HG02678 (cell line): ENCODE data around the gene RPL36.

Experiments
- ATAC-seq: cut with Tn5 transposase; IDR thresholded peaks from one replicate; pipeline ENCODE4 v1.9.1; 2021; ENCODE audit warnings: mild to moderate bottlenecking, moderate library complexity; ENCODE audit not compliant: unreplicated experiment

The RPL36 gene

DNA sequence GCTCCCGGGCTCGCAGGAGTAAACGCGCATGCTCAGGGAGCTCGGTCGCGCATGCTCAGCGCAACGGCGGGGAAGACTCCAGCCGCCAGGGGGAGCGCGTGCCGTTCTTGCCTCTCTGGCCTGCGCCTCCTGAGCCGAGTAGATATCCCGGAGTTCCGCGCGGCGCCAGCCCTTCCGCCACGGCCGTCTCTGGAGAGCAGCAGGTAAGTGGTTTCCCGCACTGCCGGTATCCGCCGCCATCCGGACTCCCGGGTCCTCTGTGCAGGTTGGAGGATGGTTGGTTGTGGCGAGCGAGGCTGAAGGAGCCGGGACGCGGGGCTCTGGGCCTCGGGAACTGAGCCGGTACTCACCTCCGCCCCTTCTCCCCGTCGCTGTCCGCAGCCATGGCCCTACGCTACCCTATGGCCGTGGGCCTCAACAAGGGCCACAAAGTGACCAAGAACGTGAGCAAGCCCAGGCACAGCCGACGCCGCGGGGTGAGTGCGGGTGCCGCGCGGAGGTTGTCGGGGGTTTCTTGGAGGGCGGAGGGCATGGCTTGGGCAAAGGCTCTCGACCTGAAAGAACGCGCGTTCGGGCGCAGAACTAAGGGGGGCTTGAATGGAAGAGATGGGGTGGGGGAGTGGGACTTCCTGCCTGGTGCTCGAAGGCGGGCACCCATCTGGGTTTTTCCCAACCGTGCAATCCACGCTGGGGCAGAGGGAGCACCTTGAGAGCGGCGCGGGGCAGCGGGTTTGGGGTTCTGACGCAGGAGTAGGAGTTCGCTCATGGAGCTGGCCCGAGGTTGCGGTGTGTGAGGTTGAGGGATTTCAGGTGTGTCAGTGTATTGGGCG, at the start of gene RPL36:
RPL36 (plus strand) TSS at position 171 of the 830 bp plus-strand sequence; CDS start at position 384, 213 bp downstream.
- ATAC-seq = peak; percentile 51

DNA sequence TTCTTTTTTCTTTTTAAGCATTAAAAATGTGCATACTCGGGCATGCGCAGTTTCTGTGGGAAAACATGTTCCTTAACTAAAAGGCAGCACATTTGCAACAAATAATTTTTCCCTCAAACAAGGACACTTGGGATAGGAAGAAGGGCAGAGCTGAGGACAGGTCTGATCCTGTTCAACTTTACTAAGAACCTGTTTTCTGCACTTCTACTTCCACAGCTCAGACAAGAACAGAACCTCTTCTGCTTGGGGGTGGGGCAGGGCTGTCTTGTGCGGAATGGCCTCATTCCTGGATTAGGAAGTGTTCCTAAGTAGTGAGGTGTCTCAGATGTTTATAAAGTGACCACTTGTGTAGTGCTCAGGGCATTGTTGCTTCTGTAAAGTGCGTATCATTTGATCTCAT, 48.9 kb upstream of the RPL36 start:
- ATAC-seq = no peak

DNA sequence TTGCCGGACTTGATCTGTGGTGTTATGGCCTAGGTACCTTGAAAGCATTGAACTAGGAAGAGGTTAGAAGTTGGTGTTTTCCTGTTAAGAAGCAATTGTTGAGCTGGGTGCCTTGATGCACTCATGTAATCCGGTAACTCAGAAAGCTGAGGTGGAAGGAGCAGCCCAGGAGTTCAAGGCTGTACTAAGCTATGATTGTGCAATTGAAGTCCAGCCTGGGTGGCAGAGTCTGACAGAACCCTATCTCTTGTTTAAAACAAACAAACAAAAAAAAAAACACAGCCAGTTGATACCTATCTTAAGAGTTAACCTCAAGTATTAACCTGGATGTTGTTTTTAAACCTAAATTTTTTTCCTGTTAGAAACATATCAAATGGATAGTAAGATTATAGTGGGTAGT, 47.9 kb upstream of the RPL36 start:
- ATAC-seq = no peak

DNA sequence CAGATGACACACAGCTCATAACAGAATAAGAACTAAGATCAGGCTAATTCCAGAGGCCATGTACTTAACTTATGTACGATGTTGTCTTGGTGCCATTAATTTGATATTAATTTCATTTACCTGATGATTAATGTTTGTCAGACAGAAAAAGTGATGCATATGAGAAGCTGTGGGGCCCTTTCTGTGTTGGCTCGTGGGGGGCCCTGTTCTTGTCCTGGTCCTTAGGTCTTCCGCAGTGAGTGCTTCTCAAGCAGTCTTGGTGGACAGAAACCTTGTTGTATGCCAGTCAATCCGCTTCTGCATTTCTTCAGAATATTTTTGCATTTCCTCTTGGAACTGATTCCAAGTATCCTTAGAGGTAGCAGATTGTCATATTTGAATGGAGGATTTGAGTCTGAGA, 47.0 kb upstream of the RPL36 start:
- ATAC-seq = no peak

DNA sequence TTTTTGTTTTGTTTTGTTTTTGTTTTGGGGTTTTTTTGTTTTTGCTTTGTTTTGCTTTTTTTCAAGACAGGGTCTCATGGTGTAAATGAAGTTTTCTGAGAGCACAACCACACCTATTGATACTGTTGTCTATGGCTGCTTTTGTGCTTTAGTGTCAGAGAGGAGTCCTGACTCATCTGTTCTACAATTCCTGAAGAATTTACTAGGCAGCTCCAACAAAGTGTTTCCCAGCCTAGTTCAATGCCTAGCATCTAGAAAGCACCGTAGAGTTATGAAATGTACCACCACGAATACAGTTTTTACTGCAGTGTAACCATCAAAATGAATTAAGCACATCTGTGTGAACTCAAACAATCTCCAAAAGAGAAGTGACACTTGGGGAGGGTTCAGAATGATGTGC, 46.1 kb upstream of the RPL36 start:
- ATAC-seq = no peak

DNA sequence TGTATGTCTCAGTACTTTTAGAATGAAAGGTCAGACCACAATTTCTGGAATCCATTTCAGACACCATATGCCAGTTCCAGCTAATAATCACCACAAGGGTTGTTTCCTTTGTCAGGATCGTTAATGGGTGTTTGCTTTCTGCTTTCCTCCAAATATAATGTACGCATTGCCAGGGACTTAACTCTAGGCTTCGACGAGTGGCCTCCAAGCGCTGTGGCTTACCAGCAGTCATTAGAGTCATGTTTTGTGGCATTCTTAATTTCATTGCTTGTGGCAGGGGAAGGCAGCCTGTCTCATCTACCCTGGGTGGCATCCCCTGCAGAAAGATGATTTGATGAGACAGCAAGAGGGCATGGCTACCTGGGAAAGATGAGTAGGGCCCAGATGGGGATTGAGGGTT, 44.7 kb upstream of the RPL36 start:
- no peak for ATAC-seq

DNA sequence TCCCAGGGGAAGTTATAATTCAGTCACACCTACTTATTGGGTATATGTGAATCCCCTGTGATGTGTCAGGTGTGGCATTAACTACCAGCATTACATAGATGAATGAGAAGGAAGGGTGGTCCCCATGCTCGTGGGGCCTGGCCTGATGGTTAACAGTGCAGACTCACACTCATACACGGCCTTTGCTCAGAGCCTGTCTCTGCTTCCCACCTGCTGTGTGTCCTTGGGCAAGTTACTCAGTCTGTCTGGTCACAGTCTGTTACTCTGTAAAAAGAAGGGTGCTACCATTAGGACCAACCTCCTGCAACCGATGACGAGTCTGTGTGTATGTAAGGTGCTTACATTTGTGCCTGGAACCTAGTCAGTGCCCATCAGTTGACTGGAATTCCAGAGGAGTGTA, 43.4 kb upstream of the RPL36 start:
- ATAC-seq = no peak

DNA sequence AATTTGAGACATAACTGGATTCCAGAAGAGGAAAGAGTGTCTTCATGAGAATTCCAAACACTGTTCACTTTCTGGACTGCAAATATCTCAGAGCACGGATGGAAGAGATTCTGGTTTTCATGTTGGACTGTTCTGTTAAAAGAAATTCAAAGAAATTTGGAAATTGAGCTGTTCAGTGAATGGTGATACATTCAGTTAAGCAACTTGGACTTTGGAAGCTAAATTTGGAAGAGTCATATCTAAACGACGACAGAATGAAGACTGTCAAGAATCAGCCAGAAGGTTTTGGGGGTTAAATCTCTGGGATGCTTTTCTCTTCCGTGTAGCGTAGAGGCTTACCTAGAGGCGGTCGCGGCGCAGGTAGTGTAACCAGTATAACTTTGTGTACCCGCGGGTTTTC, 41.6 kb upstream of the RPL36 start:
- ATAC-seq = no peak

DNA sequence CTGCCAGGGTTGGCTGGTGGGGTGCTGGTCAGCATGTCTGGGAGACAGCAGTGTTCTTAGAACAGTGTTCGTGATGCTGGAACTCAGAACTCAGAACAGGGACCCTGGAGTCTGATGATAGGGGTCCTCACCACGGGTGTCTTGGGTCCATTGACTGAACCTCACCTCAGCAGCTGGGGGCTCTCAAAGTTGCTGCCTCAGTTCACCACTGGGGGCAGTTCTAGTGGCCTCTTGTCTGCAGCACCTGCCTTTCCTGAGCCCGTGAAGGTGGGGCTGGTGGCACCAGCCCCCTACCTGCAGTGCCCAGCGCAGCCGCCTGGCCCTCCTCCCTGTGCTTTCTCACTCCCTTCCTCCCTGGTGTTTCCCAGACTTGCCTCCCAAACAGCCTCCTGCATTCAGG, 38.7 kb upstream of the RPL36 start:
- ATAC-seq = no peak

DNA sequence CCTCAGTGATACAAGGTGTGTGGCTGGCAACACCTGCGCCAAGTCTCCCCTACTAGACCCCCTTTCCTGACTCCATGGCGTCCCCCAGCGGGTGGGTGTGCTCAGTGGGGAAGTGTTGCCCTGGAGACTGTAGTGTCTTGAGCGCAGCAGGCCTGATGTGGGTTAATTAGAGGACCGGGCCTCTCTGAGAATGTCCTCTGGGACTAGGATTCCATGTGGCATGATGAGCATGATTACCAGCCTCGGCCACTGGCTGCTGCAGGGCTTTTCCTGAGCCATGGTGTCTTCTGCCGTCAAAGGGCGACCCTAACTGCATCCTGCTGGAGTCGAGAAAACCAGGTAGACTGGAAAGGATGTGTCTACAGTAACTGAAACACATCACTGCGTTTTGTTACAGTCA, 37.8 kb upstream of the RPL36 start:
- ATAC-seq = no peak

DNA sequence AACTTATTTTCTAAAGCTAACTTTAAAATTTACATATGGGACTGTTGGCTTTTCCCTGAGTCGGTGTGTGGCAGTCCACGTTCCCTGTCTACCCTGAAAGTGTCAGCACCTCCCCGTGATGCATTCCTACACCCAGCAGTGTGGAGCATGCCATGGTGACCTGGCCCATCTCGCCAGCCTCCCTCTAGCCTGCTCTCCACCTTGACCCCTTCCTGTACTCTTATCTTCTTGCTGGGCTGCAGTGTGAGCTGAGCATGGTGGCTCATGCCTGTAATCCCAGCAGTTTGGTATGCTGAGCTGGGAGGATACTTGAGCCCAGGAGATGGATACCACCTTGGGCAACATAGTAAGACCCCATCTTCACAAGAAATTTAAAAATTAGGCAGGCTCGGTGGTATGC, 35.2 kb upstream of the RPL36 start:
- ATAC-seq = no peak

DNA sequence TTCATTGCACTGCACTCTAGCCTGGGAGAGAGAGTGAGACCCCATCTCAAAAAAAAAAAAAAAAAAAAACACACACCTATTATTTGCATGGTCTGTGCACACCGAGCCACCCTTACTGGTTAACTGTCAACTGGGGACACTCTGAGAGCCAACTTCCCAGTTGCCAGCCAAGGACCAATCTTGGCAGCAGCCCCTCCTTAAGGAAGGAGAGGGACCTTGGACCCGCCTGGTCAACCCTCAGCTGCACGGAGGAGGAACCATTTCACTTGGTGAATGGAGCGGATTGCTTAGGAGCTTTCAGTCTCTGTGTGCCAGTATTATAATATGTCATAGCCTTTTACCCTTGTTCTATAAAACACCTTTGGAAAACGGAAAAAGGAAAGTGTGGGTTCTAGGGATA, 34.7 kb upstream of the RPL36 start:
- no peak for ATAC-seq

DNA sequence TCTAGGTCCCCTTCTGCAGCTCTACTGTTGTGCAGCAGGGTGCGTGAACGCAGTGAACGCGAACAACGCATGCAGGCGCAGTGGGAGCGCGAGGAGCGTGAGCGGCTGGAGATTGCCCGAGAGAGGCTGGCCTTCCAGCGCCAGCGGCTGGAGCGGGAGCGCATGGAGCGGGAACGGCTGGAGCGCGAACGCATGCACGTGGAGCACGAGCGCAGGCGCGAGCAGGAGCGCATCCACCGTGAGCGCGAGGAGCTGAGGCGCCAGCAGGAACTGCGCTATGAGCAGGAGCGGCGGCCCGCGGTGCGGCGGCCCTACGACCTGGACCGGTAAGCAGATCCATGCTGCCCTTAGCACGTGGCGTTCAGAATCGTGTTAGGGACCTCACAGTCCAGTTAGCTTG, 28.6 kb upstream of the RPL36 start:
- ATAC-seq = no peak

DNA sequence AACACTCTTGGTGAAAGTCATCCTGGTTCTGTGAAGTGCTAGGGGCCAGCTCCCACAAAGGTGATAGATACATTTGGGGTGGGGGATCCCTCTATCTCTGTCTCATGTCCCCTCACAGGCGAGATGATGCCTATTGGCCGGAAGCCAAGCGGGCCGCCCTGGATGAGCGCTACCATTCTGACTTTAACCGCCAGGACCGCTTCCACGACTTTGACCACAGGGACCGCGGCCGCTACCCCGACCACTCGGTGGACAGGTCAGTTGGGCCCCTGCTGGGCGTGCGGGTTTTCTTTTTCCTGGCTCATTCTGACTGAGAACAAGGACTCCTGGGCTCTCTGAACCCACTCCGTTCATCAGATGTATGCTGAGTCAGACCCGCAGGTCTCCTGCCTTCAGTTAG, 26.2 kb upstream of the RPL36 start:
- ATAC-seq = no peak

DNA sequence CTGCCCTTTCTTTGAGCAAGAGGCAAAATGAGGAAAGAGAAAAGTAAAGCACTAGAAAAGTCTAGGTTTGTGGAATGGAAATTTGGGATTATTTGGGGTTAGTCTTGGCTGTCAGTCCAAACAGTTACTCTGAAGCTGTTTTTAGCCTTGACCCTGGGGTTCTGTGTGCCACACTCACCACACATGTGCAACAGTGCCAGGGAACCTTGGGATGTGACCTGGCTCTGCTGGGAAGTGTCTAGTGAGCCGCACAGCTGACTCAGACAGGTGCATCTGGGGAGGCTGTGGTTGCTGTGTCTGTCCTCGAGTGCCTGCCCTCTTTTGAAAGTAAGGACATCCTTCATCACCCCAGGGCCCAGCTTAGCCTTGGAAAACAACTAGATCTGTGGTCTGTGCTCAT, 25.6 kb upstream of the RPL36 start:
- no peak for ATAC-seq

DNA sequence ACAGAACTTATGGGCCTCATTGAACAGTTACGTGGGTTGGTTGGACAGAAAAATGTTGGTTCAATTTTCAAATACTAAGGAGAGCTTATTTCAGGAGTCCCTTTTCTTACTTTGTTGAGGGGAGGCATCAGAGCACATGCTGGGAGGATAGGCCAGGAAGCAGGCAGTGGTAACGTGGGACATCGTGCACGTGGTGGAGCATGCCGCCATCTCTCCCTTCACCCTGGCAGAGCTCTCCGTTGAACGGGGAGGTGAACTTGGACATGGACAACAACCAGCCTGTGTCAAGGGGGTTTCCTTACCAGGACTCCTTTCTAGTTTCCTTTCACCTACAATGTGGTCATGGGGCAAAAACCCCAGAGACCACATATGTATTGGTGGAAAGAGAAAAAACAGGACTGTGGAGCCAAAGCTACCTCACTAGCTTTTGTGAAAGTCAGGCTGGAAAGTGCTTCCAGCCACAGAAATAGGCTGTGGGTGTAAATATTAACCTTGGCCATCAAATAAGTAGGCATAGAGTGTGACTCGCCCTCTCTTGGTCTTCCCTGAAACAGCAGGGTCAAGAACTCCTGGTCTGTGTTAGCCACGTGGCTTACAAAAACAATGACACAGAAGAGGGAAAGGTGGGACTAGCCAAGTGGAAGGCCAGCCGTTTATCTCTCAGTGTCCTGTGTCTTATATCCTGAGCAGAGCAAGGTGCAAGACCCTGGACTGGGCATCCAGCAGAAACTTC, 24.1 kb upstream of the RPL36 start:
- no peak for ATAC-seq

DNA sequence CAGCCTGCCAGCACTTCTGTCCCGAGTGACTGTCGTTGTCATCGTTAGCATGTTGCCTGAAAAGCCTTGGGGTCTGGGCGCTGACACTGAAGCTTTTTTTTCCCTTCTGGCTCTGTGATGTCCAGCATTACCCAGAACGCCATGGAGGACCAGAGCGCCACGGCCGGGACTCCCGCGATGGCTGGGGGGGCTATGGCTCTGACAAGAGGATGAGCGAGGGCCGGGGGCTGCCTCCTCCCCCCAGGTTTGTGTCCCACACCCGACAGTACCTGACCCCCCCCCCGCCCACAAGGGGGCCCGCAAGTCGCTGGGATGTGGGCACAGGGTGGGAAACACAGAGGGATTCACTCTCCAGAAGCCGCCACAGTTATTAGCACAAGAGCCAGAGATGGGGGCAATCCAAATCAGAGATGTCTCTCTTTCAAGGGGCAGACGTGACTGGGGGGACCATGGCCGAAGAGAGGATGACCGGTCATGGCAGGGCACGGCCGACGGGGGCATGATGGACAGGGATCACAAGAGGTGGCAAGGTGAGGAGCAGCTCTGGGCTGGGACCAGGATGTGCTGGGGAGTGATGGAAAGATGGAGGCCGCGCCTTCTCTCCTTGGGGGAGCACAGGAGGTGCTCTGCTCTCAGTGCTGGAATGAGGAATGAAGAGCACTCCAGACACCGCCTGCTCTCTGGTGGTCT, 23.0 kb upstream of the RPL36 start:
- no peak for ATAC-seq

DNA sequence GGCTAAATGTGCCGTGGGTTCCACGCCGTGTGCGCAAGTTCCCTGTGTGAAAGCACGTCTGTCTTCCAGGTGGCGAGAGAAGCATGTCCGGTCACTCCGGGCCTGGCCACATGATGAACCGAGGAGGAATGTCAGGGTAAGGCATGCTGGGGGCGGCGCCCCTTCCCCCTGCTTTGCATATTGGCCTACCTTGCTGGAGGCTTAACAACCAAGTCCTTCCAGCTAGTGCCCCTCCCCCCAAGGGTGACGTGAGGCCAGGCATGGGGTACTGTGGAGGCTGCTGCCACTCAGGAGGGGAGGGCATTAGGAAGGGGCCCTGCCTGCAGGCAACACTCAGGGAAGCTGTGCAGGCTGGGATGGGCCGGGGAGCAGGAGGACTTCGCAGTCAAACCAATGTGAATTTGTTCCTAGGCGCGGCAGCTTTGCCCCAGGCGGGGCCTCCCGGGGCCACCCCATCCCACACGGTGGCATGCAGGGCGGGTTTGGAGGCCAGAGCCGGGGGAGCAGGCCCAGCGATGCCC, 22.3 kb upstream of the RPL36 start:
- no peak for ATAC-seq

DNA sequence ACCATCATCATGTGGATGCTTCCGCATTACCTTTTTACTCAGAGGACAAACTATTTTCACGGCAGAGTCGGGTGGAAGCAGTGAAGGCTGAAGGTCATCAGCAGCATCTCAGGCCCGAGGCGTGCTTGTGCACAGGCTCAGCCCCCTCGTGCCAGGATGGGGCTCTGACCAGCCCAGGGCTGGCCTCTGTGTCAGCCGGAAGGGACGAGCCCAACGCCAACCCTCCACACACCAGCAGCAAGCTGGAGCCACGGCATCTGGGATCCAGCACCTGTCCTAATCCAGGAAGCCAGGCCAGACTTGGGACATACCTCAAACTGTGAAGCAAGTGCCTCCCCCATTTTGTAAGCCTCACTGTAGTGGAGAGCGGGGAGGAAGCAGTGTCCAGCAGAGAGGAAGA, 20.9 kb upstream of the RPL36 start:
- no peak for ATAC-seq

DNA sequence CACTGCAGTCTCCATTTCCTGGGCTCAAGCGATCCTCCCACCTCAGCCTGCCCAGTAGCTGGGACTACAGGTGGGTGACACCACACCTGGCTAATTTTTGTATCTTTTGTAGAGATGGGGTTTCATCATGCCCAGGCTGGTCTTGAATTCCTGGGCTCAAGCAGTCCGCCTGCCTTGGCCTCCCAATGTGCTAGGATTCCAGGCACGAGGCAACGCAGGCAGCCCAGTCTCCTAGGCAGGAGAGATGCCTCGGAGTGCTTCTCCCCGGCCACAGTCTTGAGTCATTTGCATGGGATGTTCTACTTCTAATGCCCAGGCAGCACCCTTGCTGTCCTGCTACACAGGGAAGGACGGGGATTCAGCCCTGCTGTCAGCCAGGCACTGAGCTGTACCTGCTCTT, 18.5 kb upstream of the RPL36 start:
- no peak for ATAC-seq

DNA sequence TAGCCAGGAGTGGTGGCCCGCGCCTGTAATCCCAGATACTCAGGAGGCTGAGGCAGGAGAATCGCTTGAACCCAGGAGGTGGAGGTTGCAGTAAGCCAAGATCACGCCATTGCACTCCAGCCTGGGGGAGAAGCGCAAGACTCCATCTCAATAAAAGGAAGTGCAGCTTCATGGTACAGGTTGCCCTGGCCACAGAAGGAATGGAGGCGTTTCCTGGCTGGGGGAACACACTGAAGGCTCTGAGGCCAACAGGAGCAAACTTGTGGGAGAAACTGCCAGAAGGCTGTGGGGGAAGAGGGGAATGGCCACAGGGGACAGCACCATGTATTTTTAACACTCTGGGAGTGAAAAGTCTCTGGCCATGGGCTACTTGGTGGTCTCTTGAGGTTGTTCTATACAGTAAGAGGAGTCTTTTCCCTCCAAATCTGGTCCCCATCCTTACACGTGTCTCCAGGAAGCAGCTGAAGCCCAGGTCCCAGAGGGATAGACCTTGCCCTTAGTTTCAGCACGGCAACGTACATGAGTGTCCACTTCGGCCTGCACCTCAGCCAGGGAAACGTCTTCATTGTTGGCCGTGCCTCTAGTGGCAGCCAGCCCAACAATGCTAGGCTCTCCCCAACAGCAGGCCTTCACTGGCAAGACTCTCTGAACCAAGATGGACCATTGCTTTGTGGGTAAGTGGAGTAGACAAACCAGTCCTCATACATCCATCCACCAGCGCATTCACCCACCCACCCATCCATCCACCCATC, 17.2 kb upstream of the RPL36 start:
- no peak for ATAC-seq
